ENCODE results near the gene ANKRD63.

DNA sequence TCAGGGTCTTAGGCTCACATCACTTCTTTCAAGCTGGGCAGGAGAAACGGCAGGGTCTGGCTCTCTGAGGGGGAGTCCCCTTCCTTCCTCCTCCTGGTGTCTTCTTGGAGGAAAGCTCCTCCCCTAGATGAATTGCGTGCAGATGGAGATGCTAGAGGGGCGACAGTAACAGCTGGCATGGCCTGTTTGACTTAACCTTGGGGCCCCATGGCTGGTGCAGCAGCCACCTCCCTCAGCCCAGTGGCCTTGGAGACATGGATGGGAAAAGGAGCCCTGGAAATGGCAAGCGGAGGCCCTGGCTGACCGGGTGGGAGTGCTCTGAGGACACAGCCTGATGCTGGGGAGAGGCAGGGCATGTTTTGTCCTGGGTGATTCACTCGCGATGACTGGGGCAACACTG is 23.8 kb downstream of the ANKRD63 start:
- TF ChIP-seq PPARA (CRISPR knock-in tag; IDR thresholded peaks at IDR 0.05; ENCODE audit: borderline replicate concordance) (no peak), ZFP3 (CRISPR knock-in tag; IDR thresholded peaks at IDR 0.05) (no peak), SNAI2 (CRISPR knock-in tag; IDR thresholded peaks at IDR 0.05) (no peak), RARB (CRISPR knock-in tag; IDR thresholded peaks at IDR 0.05) (no peak)

Measured in SK-N-SH treated with all-trans-retinoic acid at 6 μM for 48 hours (cell line).